K562 (cell line): ENCODE data around the gene RPLP2. TPM values are rescaled to one million over a fixed set of nuclear protein-coding genes. Genes with fewer than 3 reads are reported as not detected.
A peak's percentile ranks its signal among the peaks of the same experiment; 100 is the strongest.

Experiments used
- EGR1 ChIP-seq: fragments of 450-650 bp; conservative IDR thresholded peaks from 2 replicates; pipeline ENCODE4 v1.6.1; 2017; ENCODE audit warnings: mild to moderate bottlenecking
- HDAC1 ChIP-seq, 2 experiments: fragments of 450-650 bp; IDR thresholded peaks; 2 replicates each; pipeline ENCODE4 v1.6.1; 2016 to 2017; ENCODE audit warnings: inconsistent platforms in 1 of 2, mild to moderate bottlenecking in 1 of 2, moderate library complexity in 1 of 2
- HMG20A ChIP-seq: fragments of 450-650 bp; formaldehyde crosslinking; conservative IDR thresholded peaks from 2 replicates; pipeline ENCODE4 v1.4.0; 2020; ENCODE audit warnings: mild to moderate bottlenecking, mixed read lengths
- KDM5B ChIP-seq: fragments of 200-600 bp; sonication (generic); IDR thresholded peaks from 2 replicates; pipeline ENCODE4 v1.6.1; 2012; ENCODE audit warnings: low read depth, mild to moderate bottlenecking, moderate library complexity, low read length, control low read depth, inconsistent platforms; ENCODE audit not compliant: insufficient replicate concordance
- KLF1 ChIP-seq: fragments of 450-650 bp; IDR thresholded peaks from 2 replicates; pipeline ENCODE4 v1.6.1; 2016; ENCODE audit warnings: missing genetic modification characterization, missing compliant biosample characterization
- LCOR ChIP-seq: sonication (generic); formaldehyde crosslinking; IDR thresholded peaks from 2 replicates; pipeline ENCODE4 v1.8.0; 2022; ENCODE audit warnings: mild to moderate bottlenecking, missing genetic modification reagents
- MEF2D ChIP-seq: conservative IDR thresholded peaks from 2 replicates; pipeline ENCODE4 v1.6.1; 2016; ENCODE audit warnings: low read depth, missing genetic modification characterization, missing compliant biosample characterization
- NFIC ChIP-seq: fragments of 450-650 bp; IDR thresholded peaks from 2 replicates; pipeline ENCODE4 v1.6.1; 2017; ENCODE audit warnings: mild to moderate bottlenecking, inconsistent platforms
- NFYB ChIP-seq: IDR thresholded peaks from 2 replicates; pipeline ENCODE4 v1.6.1; 2011; ENCODE audit warnings: mild to moderate bottlenecking, moderate library complexity; ENCODE audit not compliant: insufficient read length; ENCODE audit errors: extremely low read depth
- RBFOX2 ChIP-seq: fragments of 200-400 bp; formaldehyde crosslinking; IDR thresholded peaks from 2 replicates; pipeline ENCODE4 v1.6.1; 2017; ENCODE audit warnings: low read depth, mild to moderate bottlenecking, low read length, moderate library complexity
- SLC30A9 ChIP-seq: fragments of 250-450 bp; sonication (Bioruptor Pico); IDR thresholded peaks from 2 replicates; pipeline ENCODE4 v1.8.0; 2022; ENCODE audit warnings: mild to moderate bottlenecking, moderate library complexity
- XRCC3 ChIP-seq: fragments of 450-650 bp; IDR thresholded peaks from 2 replicates; pipeline ENCODE4 v1.6.1; 2017; ENCODE audit warnings: mild to moderate bottlenecking, moderate library complexity
- ZFX ChIP-seq: sonication (generic); formaldehyde crosslinking; IDR thresholded peaks from 2 replicates; pipeline ENCODE4 v1.8.0; 2022; ENCODE audit warnings: mild to moderate bottlenecking, missing genetic modification reagents, moderate library complexity
- polyA plus RNA-seq, 8 experiments: library from polyadenylated mRNA; depleted of rRNA in 4 of 8; stranded (reverse) in 5 of 8; unstranded in 3 of 8; fragments of >200 nt; fragmentation: Nextera tagmentation in 2 of 8; fragmentation: Illumina TruSeq in 1 of 8; extraction: Ambion mirVana in 2 of 8; extraction: Trizol in 1 of 8; gene quantifications; 2 replicates each; pipeline versions ENCODE4 v1.2.1 to v1.2.3, GENCODE V29; 2011 to 2014; ENCODE audit warnings: inconsistent platforms in 1 of 8, missing spikeins in 1 of 8
- total RNA-seq, 7 experiments: library from RNA; depleted of rRNA in 6 of 7; stranded (reverse); fragments of >200 nt in 6 of 7; fragmentation: Illumina TruSeq in 2 of 7; extraction: Trizol in 2 of 7; gene quantifications; 2 replicates each; pipeline versions ENCODE4 v1.2.1 to v1.2.3, GENCODE V29; 2011 to 2021; ENCODE audit warnings: low replicate concordance in 1 of 7
- TF ChIP-seq, protein P1 (sequence below): sonication (generic); formaldehyde crosslinking; IDR thresholded peaks from 2 replicates; pipeline ENCODE4 v1.8.0; 2022; ENCODE audit warnings: mild to moderate bottlenecking, missing genetic modification reagents
- TF ChIP-seq, protein P2 (sequence below), 2 experiments: fragments of 450-650 bp; conservative IDR thresholded peaks; 2 replicates each; pipeline ENCODE4 v1.6.1; 2017; ENCODE audit warnings: mild to moderate bottlenecking in 2 of 2, moderate library complexity in 2 of 2
- TF ChIP-seq, protein P3 (sequence below): sonication (generic); formaldehyde crosslinking; IDR thresholded peaks from 2 replicates; pipeline ENCODE4 v1.8.0; 2023; ENCODE audit warnings: missing genetic modification reagents, mild to moderate bottlenecking, borderline replicate concordance

RPLP2 gene
- total and polyA plus RNA-seq, 9 of the 15 experiments (the other 6 are each of a cell fraction or from before 2014, with no cell fraction given): 528 to 3,807 (median 1,633) TPM

DNA sequence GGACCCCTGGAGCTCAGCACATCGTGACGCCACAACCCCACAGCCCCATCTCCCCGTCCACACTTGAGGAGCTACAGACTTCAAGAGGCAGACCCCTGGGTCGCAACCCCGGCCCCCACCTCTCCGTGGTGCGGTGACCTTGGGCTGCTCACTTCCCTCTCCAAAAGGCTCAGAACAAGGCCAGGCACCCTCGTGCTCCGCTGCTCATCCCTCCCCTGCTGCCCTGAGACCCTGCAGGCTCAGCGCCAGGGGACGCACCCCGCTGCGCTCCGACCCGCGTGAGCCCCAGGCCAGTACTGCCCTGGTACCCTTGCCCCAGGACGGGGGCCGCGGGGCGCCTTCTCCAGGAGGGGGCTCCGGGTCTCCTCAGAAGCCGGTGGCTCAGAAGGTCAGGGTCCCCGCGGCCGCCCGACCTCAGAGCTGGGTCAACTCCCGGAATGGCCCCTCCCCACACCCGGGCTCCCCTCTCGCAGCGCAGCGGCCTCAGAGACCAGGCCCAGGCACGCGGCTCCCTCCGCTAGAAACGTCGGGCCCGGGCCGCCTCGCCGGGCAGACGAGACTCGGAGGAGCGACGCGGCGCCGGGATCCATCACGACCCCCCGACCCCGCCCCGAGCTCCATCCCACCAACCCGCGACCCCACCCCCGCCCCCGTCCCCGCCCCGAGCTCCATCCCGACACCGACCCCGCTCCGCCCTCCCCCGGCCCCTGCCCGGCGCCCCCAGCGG is 33.0 kb upstream of the RPLP2 start (continued):
- TF ChIP-seq NFIC (peak; percentile 22; the same call in 1 of the 2 replicates), HDAC1 (IDR thresholded peaks at IDR 0.05) (0 out of 4 replicates have a peak, but pooled peaks of 1 of the 2 experiments have one; percentile 54), MEF2D (no peak), KDM5B (peak; percentile 28), SLC30A9 (CRISPR knock-in tag) (no peak), KLF1 (no peak), ZFX (CRISPR knock-in tag) (0 out of 2 replicates have a peak, but pooled peaks have one; percentile 29), HMG20A (CRISPR knock-in tag) (no peak), XRCC3 (no peak), EGR1 (0 out of 2 replicates have a peak, but pooled peaks have one; percentile 3), RBFOX2 (peak; percentile 73), NFYB (no peak), LCOR (peak; percentile 70; the same call in 1 of the 2 replicates)
- TF ChIP-seq, protein P1, sequence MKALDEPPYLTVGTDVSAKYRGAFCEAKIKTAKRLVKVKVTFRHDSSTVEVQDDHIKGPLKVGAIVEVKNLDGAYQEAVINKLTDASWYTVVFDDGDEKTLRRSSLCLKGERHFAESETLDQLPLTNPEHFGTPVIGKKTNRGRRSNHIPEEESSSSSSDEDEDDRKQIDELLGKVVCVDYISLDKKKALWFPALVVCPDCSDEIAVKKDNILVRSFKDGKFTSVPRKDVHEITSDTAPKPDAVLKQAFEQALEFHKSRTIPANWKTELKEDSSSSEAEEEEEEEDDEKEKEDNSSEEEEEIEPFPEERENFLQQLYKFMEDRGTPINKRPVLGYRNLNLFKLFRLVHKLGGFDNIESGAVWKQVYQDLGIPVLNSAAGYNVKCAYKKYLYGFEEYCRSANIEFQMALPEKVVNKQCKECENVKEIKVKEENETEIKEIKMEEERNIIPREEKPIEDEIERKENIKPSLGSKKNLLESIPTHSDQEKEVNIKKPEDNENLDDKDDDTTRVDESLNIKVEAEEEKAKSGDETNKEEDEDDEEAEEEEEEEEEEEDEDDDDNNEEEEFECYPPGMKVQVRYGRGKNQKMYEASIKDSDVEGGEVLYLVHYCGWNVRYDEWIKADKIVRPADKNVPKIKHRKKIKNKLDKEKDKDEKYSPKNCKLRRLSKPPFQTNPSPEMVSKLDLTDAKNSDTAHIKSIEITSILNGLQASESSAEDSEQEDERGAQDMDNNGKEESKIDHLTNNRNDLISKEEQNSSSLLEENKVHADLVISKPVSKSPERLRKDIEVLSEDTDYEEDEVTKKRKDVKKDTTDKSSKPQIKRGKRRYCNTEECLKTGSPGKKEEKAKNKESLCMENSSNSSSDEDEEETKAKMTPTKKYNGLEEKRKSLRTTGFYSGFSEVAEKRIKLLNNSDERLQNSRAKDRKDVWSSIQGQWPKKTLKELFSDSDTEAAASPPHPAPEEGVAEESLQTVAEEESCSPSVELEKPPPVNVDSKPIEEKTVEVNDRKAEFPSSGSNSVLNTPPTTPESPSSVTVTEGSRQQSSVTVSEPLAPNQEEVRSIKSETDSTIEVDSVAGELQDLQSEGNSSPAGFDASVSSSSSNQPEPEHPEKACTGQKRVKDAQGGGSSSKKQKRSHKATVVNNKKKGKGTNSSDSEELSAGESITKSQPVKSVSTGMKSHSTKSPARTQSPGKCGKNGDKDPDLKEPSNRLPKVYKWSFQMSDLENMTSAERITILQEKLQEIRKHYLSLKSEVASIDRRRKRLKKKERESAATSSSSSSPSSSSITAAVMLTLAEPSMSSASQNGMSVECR (CRISPR knock-in tag): peak; percentile 61; the same call in 1 of the 2 replicates
- TF ChIP-seq, protein P2, sequence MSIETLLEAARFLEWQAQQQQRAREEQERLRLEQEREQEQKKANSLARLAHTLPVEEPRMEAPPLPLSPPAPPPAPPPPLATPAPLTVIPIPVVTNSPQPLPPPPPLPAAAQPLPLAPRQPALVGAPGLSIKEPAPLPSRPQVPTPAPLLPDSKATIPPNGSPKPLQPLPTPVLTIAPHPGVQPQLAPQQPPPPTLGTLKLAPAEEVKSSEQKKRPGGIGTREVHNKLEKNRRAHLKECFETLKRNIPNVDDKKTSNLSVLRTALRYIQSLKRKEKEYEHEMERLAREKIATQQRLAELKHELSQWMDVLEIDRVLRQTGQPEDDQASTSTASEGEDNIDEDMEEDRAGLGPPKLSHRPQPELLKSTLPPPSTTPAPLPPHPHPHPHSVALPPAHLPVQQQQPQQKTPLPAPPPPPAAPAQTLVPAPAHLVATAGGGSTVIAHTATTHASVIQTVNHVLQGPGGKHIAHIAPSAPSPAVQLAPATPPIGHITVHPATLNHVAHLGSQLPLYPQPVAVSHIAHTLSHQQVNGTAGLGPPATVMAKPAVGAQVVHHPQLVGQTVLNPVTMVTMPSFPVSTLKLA (conservative IDR thresholded peaks at IDR 0.05): peak; percentile 30 to 45; a peak in 2 of 4 replicates
- TF ChIP-seq, protein P3, sequence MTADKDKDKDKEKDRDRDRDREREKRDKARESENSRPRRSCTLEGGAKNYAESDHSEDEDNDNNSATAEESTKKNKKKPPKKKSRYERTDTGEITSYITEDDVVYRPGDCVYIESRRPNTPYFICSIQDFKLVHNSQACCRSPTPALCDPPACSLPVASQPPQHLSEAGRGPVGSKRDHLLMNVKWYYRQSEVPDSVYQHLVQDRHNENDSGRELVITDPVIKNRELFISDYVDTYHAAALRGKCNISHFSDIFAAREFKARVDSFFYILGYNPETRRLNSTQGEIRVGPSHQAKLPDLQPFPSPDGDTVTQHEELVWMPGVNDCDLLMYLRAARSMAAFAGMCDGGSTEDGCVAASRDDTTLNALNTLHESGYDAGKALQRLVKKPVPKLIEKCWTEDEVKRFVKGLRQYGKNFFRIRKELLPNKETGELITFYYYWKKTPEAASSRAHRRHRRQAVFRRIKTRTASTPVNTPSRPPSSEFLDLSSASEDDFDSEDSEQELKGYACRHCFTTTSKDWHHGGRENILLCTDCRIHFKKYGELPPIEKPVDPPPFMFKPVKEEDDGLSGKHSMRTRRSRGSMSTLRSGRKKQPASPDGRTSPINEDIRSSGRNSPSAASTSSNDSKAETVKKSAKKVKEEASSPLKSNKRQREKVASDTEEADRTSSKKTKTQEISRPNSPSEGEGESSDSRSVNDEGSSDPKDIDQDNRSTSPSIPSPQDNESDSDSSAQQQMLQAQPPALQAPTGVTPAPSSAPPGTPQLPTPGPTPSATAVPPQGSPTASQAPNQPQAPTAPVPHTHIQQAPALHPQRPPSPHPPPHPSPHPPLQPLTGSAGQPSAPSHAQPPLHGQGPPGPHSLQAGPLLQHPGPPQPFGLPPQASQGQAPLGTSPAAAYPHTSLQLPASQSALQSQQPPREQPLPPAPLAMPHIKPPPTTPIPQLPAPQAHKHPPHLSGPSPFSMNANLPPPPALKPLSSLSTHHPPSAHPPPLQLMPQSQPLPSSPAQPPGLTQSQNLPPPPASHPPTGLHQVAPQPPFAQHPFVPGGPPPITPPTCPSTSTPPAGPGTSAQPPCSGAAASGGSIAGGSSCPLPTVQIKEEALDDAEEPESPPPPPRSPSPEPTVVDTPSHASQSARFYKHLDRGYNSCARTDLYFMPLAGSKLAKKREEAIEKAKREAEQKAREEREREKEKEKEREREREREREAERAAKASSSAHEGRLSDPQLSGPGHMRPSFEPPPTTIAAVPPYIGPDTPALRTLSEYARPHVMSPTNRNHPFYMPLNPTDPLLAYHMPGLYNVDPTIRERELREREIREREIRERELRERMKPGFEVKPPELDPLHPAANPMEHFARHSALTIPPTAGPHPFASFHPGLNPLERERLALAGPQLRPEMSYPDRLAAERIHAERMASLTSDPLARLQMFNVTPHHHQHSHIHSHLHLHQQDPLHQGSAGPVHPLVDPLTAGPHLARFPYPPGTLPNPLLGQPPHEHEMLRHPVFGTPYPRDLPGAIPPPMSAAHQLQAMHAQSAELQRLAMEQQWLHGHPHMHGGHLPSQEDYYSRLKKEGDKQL (CRISPR knock-in tag): no peak
